Neural progenitor cell (in vitro differentiated cells): Measurements from ENCODE around the gene ENDOG.
"Not testable (repeated sequence)": the region's sequence is repeated elsewhere in the genome, so short reads cannot be mapped to it uniquely, and the experiment has no call there.

Experiments used
- CTCF ChIP-seq: fragments of 200-600 bp; sonication (generic); IDR thresholded peaks from 2 replicates; pipeline ENCODE4 v1.5.1; 2017; ENCODE audit warnings: antibody characterized with exemption, mild to moderate bottlenecking
- EZH2 ChIP-seq: fragments of 200-600 bp; sonication (generic); IDR thresholded peaks from 2 replicates; pipeline ENCODE4 v1.6.1; 2017; ENCODE audit warnings: antibody characterized with exemption, mild to moderate bottlenecking, moderate library complexity
- EZH2phosphoT487 ChIP-seq: fragments of 200-600 bp; sonication (generic); IDR thresholded peaks from 2 replicates; pipeline ENCODE4 v1.6.1; 2017; ENCODE audit warnings: antibody characterized with exemption

- not testable (repeated sequence) for TF ChIP-seq CTCF, EZH2phosphoT487, EZH2
Observed at GRCh38 chr9:128852646-128853045, 34.3 kb downstream of the ENDOG start.
